GM10248 (cell line): ENCODE results near the gene SOAT1.
"Not testable (repeated sequence)": the region's sequence is repeated elsewhere in the genome, so short reads cannot be mapped to it uniquely, and the experiment has no call there.

ENCODE experiments used
- CTCF ChIA-PET: fragments of 300-600 bp; sonication (Branson Sonifier 250); formaldehyde crosslinking; extraction: SDS; loops from one replicate; lab custom pipeline; 2021; ENCODE audit warnings: antibody characterized with exemption; lab: Yijun Ruan, JAX
- POLR2A ChIA-PET: fragments of 350-650 bp; sonication (Branson Sonifier 250); formaldehyde crosslinking; extraction: SDS; loops from one replicate; lab custom pipeline; 2020; ENCODE audit warnings: antibody characterized with exemption; lab: Yijun Ruan, JAX
- DNase-seq: peaks from one replicate; pipeline ENCODE4 v3.0.0; 2012; ENCODE audit errors: extremely low spot score
- CTCF ChIP-seq: IDR thresholded peaks from 2 replicates; pipeline ENCODE4 v1.5.1; 2012; ENCODE audit warnings: mild to moderate bottlenecking, low read depth; ENCODE audit errors: extremely low read depth, missing control alignments, control extremely low read depth

SOAT1 gene

DNA sequence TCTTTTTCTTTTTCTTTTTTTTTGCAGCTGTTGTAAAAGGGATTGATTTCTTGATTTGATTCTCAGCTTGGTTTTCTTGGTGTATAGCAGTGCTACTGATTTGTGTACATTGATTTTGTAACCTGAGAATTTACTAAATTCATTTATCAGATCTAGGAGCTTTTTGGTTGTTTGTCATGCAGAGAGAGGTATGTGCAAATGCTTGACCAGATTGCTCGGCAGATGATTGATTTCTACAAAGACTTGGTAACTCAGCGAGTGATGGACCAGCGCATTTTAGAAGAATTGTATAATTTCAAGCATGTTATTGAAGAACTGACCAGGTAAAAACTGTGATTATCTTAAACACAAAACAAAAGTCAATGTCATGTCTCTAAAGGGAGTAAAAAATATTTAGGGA is 100.1 kb downstream of the SOAT1 start:
- ChIA-PET POLR2A (no interaction called here), CTCF (no interaction called here)
- DNase-seq = no peak
- TF ChIP-seq CTCF = no peak

DNA sequence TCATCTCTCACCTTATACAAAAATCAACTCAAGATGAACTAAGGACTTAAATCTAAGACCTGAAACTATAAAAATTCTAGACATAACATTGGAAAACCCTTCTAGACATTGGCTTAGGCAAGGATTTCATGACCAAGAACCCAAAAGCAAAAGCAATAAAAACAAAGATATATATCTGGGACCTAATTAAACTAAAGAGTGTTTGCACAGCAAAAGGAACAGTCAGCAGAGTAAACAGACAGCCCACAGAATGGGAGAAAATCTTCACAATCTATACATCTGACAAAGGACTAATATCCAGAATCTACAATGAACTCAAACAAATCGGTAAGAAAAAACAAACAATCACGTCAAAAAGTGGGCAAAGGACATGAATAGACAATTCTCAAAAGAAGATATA is 105.8 kb downstream of the SOAT1 start:
- POLR2A ChIA-PET, CTCF ChIA-PET, DNase-seq: not testable (repeated sequence)
